ENCODE data around the gene RINL. TPM values are rescaled to one million over a fixed set of nuclear protein-coding genes. Genes with fewer than 3 reads are reported as not detected.

Gene RINL
- total and polyA plus RNA-seq, 2 of the 8 experiments (the other 6 are each of a cell fraction or from before 2014, with no cell fraction given) = 11.1 to 11.9 TPM

DNA sequence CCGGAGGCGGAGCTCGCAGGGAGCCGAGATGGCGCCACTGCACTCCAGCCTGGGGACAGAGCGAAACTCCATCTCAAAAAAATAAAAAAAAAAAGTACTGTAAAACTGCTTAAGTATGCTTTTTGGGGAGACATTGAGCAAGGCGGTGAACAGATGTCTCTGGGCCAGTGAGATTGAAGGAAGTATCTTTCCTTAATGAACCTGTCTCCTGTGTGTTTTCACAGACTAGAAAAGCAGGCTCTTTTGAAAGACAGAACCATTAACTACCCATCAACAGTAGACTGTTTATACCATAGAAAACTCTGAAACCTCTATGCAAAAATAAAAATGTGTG lies 45.0 kb downstream of the RINL start:
- no peak overlapping the region for H2BK20ac ChIP-seq (ENCODE audit: low read length)
- peaks cover 8% of the 10 kb centered on the region for H3K23me2 ChIP-seq (ENCODE audit: low read depth, low read length)
- no peak overlapping the region for H3K4me3 ChIP-seq (ENCODE audit: extremely low read depth in 1 of 4, insufficient read depth in 2 of 4, low read depth in 3 of 4, low read length in 4 of 4)
- no peak overlapping the region for H3K27ac ChIP-seq (ENCODE audit: low read depth, low read length)
- no peak overlapping the region for H2AFZ ChIP-seq (ENCODE audit: low read length)
- H3K4ac ChIP-seq (replicated peaks; ENCODE audit: insufficient read length, low read depth, low read length) = no peak overlapping the region
- no peak overlapping the region for H3K14ac ChIP-seq (ENCODE audit: insufficient read length)
- no peak overlapping the region for H3K23ac ChIP-seq (ENCODE audit: insufficient read length)
- no peak overlapping the region for H3K18ac ChIP-seq (ENCODE audit: extremely low read depth, low read length)
- 0 out of 2 replicates have a peak, but pooled peaks cover 2% of the 10 kb centered on the region for H3K79me1 ChIP-seq (ENCODE audit: low read depth, low read length)
- no peak overlapping the region for H4K5ac ChIP-seq (ENCODE audit: insufficient read length, low read depth, low read length)
- no peaks in the 10 kb centered on the region for H3K79me2 ChIP-seq (ENCODE audit: control insufficient read depth in 1 of 2, insufficient read depth in 2 of 2, low read length in 2 of 2)
- no peak for TF ChIP-seq KDM1A (IDR thresholded peaks at IDR 0.05; ENCODE audit: borderline replicate concordance, low read length)
- TF ChIP-seq POLR2A (IDR thresholded peaks at IDR 0.05; ENCODE audit: control extremely low read depth in 1 of 2, low read depth in 2 of 2, low read length in 2 of 2) = no peak
- no peak for TF ChIP-seq RNF2 (IDR thresholded peaks at IDR 0.05; ENCODE audit: borderline replicate concordance, low read depth, low read length, missing control alignments, poor library complexity, severe bottlenecking)
- no peak for TF ChIP-seq HDAC2 (IDR thresholded peaks at IDR 0.05; ENCODE audit: borderline replicate concordance in 1 of 2, low read depth in 2 of 2, low read length in 2 of 2)
- no peak for TF ChIP-seq SIX5 (IDR thresholded peaks at IDR 0.05; ENCODE audit: low read depth, low read length)
- TF ChIP-seq RXRA (IDR thresholded peaks at IDR 0.05; ENCODE audit: insufficient read depth, low read depth, low read length) = no peak
- no peak for TF ChIP-seq FOSL1 (IDR thresholded peaks at IDR 0.05; ENCODE audit: insufficient read depth, low read depth, low read length)
- no peak for TF ChIP-seq CBX8 (IDR thresholded peaks at IDR 0.05; ENCODE audit: borderline replicate concordance, low read depth, low read length)
- no peak overlapping the region for H2BK120ac ChIP-seq (replicated peaks; ENCODE audit: low read depth, low read length)
- WGBS, 2 experiments (ENCODE audit: extremely low coverage in 1 of 2, insufficient coverage in 1 of 2, insufficient read length in 1 of 2, insufficient replicate concordance in 2 of 2, low coverage in 1 of 2, low lambda C conversion rate in 2 of 2, missing lambda C conversion rate in 1 of 2) = 92% methylated on average over 2 of the region's 7 CpGs; no CpG with 5 or more reads in 1 of the 2 experiments
- H4K8ac ChIP-seq (ENCODE audit: extremely low read depth, insufficient read depth, low read length) = no peak overlapping the region
- CTCF ChIA-PET (ENCODE audit: partially characterized antibody) = interaction anchor here (0.6 to 1.4 kb wide), 2 partner anchors 15 to 34 kb away, joined by 3 to 4 read pairs; no protein-coding TSS in a partner anchor
- H2BK5ac ChIP-seq (ENCODE audit: low read depth, low read length) = no peak overlapping the region
- H2BK12ac ChIP-seq (ENCODE audit: low read depth, low read length) = no peak overlapping the region
- H3K9ac ChIP-seq (replicated peaks in 1 of 4; ENCODE audit: extremely low read depth in 1 of 4, low read depth in 3 of 4, low read length in 3 of 4) = no peak overlapping the region
- DNase-seq (ENCODE audit: low read depth in 1 of 2, low spot score in 2 of 2) (no peak), FAIRE-seq (no peak)
- H3K4me2 ChIP-seq (ENCODE audit: insufficient read depth in 1 of 2, low read depth in 2 of 2, low read length in 2 of 2) = no peak overlapping the region
- H4K20me1 ChIP-seq (replicated peaks in 1 of 2; ENCODE audit: control insufficient read depth in 1 of 2, insufficient read depth in 2 of 2, low read length in 2 of 2) = peaks cover 0 to 5% of the 10 kb centered on the region in 2 experiments
- H3K36me3 ChIP-seq (ENCODE audit: control insufficient read depth in 2 of 4, insufficient read depth in 4 of 4, low read length in 3 of 4) = peaks cover 20 to 43% (median 26%) of the 10 kb centered on the region in 4 experiments
- H3K56ac ChIP-seq (replicated peaks; ENCODE audit: insufficient read length, low read depth, low read length) = no peak overlapping the region
- H3K4me1 ChIP-seq (replicated peaks in 1 of 4; ENCODE audit: control insufficient read depth in 3 of 4, insufficient read depth in 4 of 4, low read length in 3 of 4) = peaks cover 0 to 6% (median 1%) of the 10 kb centered on the region in 4 experiments; a peak in 1 of 7 replicates
- H4K91ac ChIP-seq (replicated peaks; ENCODE audit: insufficient read length, low read length) = no peak overlapping the region
- H3K27me3 ChIP-seq (replicated peaks in 1 of 4; ENCODE audit: control insufficient read depth in 3 of 4, extremely low read depth in 1 of 4, insufficient read depth in 3 of 4, low read length in 3 of 4) = no peaks in the 10 kb centered on the region
- H2BK15ac ChIP-seq (ENCODE audit: low read length) = no peak overlapping the region
- POLR2A ChIA-PET (ENCODE audit: partially characterized antibody) = interaction anchor here (0.8 to 14.2 kb wide), 8 partner anchors 8 to 110 kb away, joined by 3 to 376 read pairs (median 4); partner anchors contain the start of gene HNRNPL
- no peaks in the 10 kb centered on the region for H3K9me3 ChIP-seq (ENCODE audit: insufficient read depth in 2 of 2, low read depth in 1 of 2, low read length in 1 of 2)
- no peak overlapping the region for H2AK5ac ChIP-seq (ENCODE audit: low read depth, low read length)

Data from H1 (cell line).